Neutrophil (primary cell): Measurements from ENCODE around the gene TAT.

Experiments
- H3K27ac ChIP-seq: fragments of 200-600 bp; sonication (generic); 2 replicates; pipeline ENCODE4 v1.5.1; 2016; ENCODE audit warnings: mild to moderate bottlenecking, moderate library complexity
- H3K27me3 ChIP-seq: fragments of 200-600 bp; sonication (generic); 2 replicates; pipeline ENCODE4 v1.6.0; 2016; ENCODE audit warnings: mild to moderate bottlenecking
- H3K36me3 ChIP-seq: fragments of 200-600 bp; sonication (generic); 2 replicates; pipeline ENCODE4 v1.5.1; 2017
- H3K4me1 ChIP-seq, 2 experiments: fragments of 200-600 bp in 1 of 2; sonication (generic) in 1 of 2; 1 replicate in 1 of 2; 2 replicates in 1 of 2; pipeline versions ENCODE4 v1.5.1 to v1.6.1; 2013 to 2016; ENCODE audit warnings: low read depth in 1 of 2, low read length in 1 of 2, mild to moderate bottlenecking in 1 of 2, moderate library complexity in 1 of 2; ENCODE audit not compliant: control insufficient read depth in 1 of 2, insufficient read depth in 1 of 2
- H3K4me3 ChIP-seq, 2 experiments: fragments of 200-600 bp in 1 of 2; sonication (generic) in 1 of 2; 1 replicate in 1 of 2; 2 replicates in 1 of 2; pipeline ENCODE4 v1.5.1; 2013 to 2016; ENCODE audit warnings: low read depth in 1 of 2, low read length in 1 of 2, mild to moderate bottlenecking in 1 of 2, moderate library complexity in 1 of 2
- H3K9me3 ChIP-seq: fragments of 200-600 bp; sonication (generic); 2 replicates; pipeline ENCODE4 v1.5.1; 2016
- TF ChIP-seq, protein P1 (sequence below): fragments of 200-600 bp; sonication (generic); IDR thresholded peaks from 2 replicates; pipeline ENCODE4 v1.5.1; 2016; ENCODE audit warnings: antibody characterized with exemption

TAT gene

DNA sequence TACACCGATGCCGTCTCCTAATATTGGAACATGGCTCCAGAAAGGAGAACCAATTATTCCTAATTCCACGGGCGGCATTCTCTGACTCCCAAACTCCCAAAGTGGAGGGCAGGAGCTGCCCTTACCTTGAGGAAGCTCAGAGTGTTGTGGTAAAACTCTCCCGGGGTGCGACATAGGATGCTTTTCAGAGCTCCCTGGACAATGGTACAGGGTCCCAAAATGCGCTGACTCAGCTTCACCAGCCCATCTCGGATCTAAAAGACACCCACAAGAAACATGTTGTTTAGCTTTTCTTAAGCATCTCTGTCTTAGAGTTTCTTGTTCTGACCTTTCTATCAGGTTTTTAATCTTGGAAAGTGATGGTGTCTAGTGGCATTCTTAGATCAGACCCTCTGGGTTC lies 6.7 kb downstream of the TAT start:
- Histone ChIP-seq H3K36me3 (no peaks in the 10 kb centered on the region), H3K27me3 (peaks cover 37% of the 10 kb centered on the region), H3K4me3 (no peak overlapping the region), H3K4me1 (peaks cover under 1 to 11% of the 10 kb centered on the region in 2 experiments), H3K9me3 (no peaks in the 10 kb centered on the region), H3K27ac (no peak overlapping the region)
- TF ChIP-seq, protein P1, sequence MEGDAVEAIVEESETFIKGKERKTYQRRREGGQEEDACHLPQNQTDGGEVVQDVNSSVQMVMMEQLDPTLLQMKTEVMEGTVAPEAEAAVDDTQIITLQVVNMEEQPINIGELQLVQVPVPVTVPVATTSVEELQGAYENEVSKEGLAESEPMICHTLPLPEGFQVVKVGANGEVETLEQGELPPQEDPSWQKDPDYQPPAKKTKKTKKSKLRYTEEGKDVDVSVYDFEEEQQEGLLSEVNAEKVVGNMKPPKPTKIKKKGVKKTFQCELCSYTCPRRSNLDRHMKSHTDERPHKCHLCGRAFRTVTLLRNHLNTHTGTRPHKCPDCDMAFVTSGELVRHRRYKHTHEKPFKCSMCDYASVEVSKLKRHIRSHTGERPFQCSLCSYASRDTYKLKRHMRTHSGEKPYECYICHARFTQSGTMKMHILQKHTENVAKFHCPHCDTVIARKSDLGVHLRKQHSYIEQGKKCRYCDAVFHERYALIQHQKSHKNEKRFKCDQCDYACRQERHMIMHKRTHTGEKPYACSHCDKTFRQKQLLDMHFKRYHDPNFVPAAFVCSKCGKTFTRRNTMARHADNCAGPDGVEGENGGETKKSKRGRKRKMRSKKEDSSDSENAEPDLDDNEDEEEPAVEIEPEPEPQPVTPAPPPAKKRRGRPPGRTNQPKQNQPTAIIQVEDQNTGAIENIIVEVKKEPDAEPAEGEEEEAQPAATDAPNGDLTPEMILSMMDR, result no peak

DNA sequence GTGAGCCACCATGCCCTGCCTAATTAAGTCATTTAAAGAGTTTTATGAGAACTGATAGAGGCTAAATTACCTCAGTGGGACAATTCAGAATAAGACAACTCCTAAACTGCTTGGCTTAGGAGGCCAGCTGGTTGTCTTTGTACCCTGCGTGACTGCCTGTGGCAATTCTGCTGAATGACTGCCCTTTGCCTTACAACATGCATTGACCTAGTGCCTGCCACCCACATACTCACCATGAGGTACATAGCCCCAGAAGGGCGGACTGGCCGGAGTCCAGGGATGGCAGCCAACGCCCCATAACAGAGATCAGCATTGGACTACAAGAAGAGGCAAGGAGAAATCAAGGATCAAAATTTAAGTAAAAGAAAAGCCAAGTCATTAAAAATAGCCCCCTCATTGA lies 7.3 kb downstream of the TAT start:
- Histone ChIP-seq H3K4me1 (peaks cover 6 to 14% of the 10 kb centered on the region in 2 experiments), H3K27ac (no peak overlapping the region), H3K9me3 (no peaks in the 10 kb centered on the region), H3K4me3 (no peak overlapping the region), H3K36me3 (no peaks in the 10 kb centered on the region), H3K27me3 (peaks cover 37% of the 10 kb centered on the region)
- TF ChIP-seq, protein P1, result no peak

GRCh38 chr16:71568551-71568950 lies 8.3 kb downstream of the TAT start:
- peaks cover 33% of the 10 kb centered on the region for H3K27me3 ChIP-seq
- peaks cover 8 to 18% of the 10 kb centered on the region in 2 experiments for H3K4me1 ChIP-seq
- TF ChIP-seq, protein P1, result no peak
- H3K36me3 ChIP-seq, result no peaks in the 10 kb centered on the region
- H3K27ac ChIP-seq, result no peak overlapping the region
- H3K4me3 ChIP-seq, result no peak overlapping the region
- H3K9me3 ChIP-seq, result no peaks in the 10 kb centered on the region

GRCh38 chr16:71567931-71568330 lies 9.0 kb downstream of the TAT start:
- Histone ChIP-seq H3K27me3 (peaks cover 27% of the 10 kb centered on the region), H3K36me3 (no peaks in the 10 kb centered on the region), H3K9me3 (peaks cover 3% of the 10 kb centered on the region), H3K4me1 (peaks cover 8 to 18% of the 10 kb centered on the region in 2 experiments), H3K27ac (no peak overlapping the region), H3K4me3 (no peak overlapping the region)
- TF ChIP-seq, protein P1, result no peak

DNA sequence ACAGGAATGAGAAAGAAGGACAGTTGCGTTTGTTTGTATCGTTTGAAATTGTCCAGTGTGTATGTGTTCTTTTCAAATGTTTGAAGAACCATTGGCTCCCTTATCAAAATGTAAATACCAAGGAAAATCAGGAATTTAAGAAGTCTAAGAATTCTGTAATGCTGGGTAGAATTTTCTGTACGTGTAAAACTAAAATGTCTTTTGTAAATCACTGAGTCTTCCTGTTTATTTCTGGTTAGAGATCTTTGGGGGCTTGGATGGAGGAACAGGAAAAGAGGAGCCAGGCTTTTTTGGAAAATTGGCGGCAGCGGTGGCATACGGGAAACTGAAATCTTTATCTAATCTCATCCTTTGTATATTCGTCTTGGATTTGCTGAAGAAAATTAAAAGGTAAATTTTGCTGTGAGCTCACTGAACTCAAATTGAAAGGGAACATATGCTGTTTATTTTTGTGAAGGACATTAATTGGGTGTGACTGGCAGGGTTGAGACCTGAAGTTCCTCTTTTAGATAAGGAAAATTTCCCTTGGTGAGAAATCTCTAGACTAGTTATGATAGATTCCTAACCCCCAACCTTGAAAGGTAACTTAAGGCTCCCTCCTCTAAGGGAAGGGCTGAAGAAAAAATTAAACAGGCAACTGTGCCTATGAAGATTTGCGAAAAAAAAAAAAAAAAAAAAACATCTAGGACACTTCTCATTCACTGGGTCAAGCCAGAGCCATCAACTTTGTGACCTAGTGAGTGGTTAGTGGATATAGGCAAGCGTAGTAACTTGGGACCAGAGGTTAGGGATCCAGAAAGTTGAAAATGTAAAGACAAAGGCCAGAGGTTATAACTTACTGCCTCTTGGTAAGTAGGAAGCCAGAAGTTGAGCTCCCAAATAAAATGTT lies 10.8 kb downstream of the TAT start:
- peaks cover 20% of the 10 kb centered on the region for H3K27me3 ChIP-seq
- peaks cover 12% of the 10 kb centered on the region for H3K9me3 ChIP-seq
- H3K4me1 ChIP-seq, result peaks cover 8 to 18% of the 10 kb centered on the region in 2 experiments
- no peaks in the 10 kb centered on the region for H3K36me3 ChIP-seq
- TF ChIP-seq, protein P1, result no peak
- H3K27ac ChIP-seq, result peak overlapping the region; percentile 77
- peak overlapping the region in 1 of 2 experiments; percentile 52 for H3K4me3 ChIP-seq
